Cardiac muscle cell (in vitro differentiated cells and primary cell): ENCODE results near the gene UAP1L1. TPM values are rescaled to one million over a fixed set of nuclear protein-coding genes. Genes with fewer than 3 reads are reported as not detected.

Experiments
- DNase-seq, 2 donors: peaks; one replicate each; pipeline versions ENCODE4 v3.0.0 to v3.0.0-alpha.2; 2010 to 2017; ENCODE audit warnings: low read depth in 1 of 2, low spot score in 1 of 2
- H3K27ac ChIP-seq: fragments of 200-600 bp; sonication (generic); 2 replicates; pipeline ENCODE4 v1.5.1; 2016
- H3K27me3 ChIP-seq: fragments of 200-600 bp; sonication (generic); 2 replicates; pipeline ENCODE4 v1.6.0; 2016; ENCODE audit warnings: control low read depth
- H3K36me3 ChIP-seq: fragments of 200-600 bp; sonication (generic); 2 replicates; pipeline ENCODE4 v1.5.1; 2016; ENCODE audit warnings: control low read depth
- H3K4me1 ChIP-seq: fragments of 200-600 bp; sonication (generic); 2 replicates; pipeline ENCODE4 v1.8.1; 2017; ENCODE audit warnings: low read depth, mild to moderate bottlenecking, mixed run types
- H3K4me3 ChIP-seq: fragments of 200-600 bp; sonication (generic); 2 replicates; pipeline ENCODE4 v1.5.1; 2016; ENCODE audit warnings: mild to moderate bottlenecking
- H3K9me3 ChIP-seq: fragments of 200-600 bp; sonication (generic); 2 replicates; pipeline ENCODE4 v1.5.1; 2017; ENCODE audit warnings: low read depth, mild to moderate bottlenecking, control low read depth
- CTCF ChIP-seq: IDR thresholded peaks from 2 replicates; pipeline ENCODE4 v1.5.1; 2012; ENCODE audit warnings: low read depth, mild to moderate bottlenecking, low read length
- polyA plus RNA-seq: library from polyadenylated mRNA; unstranded; fragments of >200 nt; fragmentation: Nextera tagmentation; extraction: Ambion mirVana; gene quantifications from 2 replicates; pipeline ENCODE4 v1.2.1, GENCODE V29; 2016
- total RNA-seq: library from RNA; depleted of rRNA; stranded (reverse); fragments of >200 nt; gene quantifications from 2 replicates; pipeline ENCODE4 v1.2.3, GENCODE V29; 2016

Gene UAP1L1
- total and polyA plus RNA-seq, 2 experiments from 2014 or later: 9.9 to 13.3 TPM

GRCh38 chr9:137064027-137064879 is 13.1 kb upstream of the UAP1L1 start:
- peaks cover 2% of the 10 kb centered on the region for H3K27me3 ChIP-seq
- H3K36me3 ChIP-seq: no peaks in the 10 kb centered on the region
- H3K4me1 ChIP-seq: no peaks in the 10 kb centered on the region
- H3K27ac ChIP-seq: no peak overlapping the region
- DNase-seq: peak; percentile 58 to 67
- TF ChIP-seq CTCF: peak; percentile 93
- no peaks in the 10 kb centered on the region for H3K9me3 ChIP-seq
- no peak overlapping the region for H3K4me3 ChIP-seq

GRCh38 chr9:137064880-137065164 is 12.5 kb upstream of the UAP1L1 start:
- H3K9me3 ChIP-seq: no peaks in the 10 kb centered on the region
- no peaks in the 10 kb centered on the region for H3K4me1 ChIP-seq
- peaks cover 8% of the 10 kb centered on the region for H3K27me3 ChIP-seq
- H3K27ac ChIP-seq: no peak overlapping the region
- H3K36me3 ChIP-seq: no peaks in the 10 kb centered on the region
- H3K4me3 ChIP-seq: no peak overlapping the region
- DNase-seq: no peak
- no peak for TF ChIP-seq CTCF

DNA sequence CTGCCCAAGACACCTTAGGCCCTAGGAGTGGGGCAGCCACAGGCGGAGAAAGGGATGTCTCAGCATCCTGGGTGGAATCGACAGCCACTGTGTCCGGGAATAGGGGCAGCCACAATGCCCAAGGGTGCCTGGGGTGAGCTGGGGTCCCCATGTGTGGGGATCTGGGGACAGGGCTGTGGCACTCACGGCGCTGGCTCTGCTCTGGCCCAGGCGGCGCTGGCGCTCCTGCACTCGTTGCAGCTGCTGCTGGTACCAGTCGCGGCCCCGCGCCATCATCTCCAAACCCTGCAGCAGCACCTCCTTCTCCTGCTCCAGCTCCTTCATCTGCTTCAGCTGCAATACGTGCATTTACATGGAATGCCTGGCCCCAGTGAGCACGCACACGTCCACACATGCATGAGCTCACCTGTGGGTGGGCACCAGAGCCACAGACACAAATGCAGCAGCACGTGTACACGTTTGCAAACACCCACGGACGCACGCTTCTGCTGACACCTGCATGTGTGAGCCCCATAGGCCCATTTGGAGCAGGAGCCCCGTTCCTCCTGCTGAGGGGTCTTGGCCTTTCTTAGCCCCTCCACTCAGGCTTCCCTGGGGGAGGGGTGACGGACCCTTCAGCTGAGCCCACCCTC is 11.9 kb upstream of the UAP1L1 start:
- DNase-seq: no peak
- TF ChIP-seq CTCF: no peak

DNA sequence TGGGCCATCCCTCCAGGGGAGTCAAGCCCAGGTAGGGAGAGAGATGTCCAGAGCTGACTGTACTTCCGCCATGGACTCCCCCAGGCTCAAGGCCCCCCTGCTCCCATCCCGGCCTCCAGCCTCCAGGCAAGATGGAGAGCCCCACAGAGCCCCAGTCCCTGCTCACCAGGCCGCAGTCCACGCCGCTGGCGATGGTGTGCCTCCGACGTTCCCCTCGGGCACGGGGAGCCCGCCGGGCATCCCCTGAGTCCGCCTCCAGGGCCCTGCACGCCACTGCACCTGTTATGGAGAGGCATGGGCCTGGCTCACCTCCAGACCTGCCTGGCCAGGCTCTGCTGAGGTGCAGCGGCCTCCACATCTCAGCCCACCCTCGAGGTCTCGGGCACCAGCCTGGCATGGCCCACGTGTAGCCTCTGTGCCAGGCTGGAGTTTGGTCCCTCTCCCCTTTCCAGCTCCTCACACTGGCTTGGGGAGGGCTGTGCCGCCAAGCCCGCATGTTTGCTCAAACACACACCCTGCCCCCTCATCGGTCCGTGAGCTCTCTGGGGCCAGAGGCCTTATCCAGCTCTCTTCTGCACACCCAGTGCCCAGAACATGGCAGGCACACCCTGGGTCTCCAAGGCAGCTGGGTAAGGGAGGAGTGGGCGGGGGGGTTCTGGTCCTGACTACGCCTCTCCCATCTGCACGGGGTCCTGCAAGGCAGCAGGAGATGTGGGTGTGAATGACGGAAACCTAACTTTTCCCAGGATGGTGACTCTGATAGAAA is 11.0 kb upstream of the UAP1L1 start:
- no peak overlapping the region for H3K27ac ChIP-seq
- no peaks in the 10 kb centered on the region for H3K4me1 ChIP-seq
- peaks cover 10% of the 10 kb centered on the region for H3K27me3 ChIP-seq
- no peak for DNase-seq
- no peak for TF ChIP-seq CTCF
- H3K9me3 ChIP-seq: no peaks in the 10 kb centered on the region
- H3K36me3 ChIP-seq: no peaks in the 10 kb centered on the region
- H3K4me3 ChIP-seq: no peak overlapping the region

More for the DNA sequence above, 11.9 kb upstream of the UAP1L1 start:
- no peak overlapping the region for H3K4me3 ChIP-seq
- no peaks in the 10 kb centered on the region for H3K9me3 ChIP-seq
- H3K36me3 ChIP-seq: no peaks in the 10 kb centered on the region
- H3K27me3 ChIP-seq: peaks cover 10% of the 10 kb centered on the region
- H3K4me1 ChIP-seq: no peaks in the 10 kb centered on the region
- no peak overlapping the region for H3K27ac ChIP-seq

DNA sequence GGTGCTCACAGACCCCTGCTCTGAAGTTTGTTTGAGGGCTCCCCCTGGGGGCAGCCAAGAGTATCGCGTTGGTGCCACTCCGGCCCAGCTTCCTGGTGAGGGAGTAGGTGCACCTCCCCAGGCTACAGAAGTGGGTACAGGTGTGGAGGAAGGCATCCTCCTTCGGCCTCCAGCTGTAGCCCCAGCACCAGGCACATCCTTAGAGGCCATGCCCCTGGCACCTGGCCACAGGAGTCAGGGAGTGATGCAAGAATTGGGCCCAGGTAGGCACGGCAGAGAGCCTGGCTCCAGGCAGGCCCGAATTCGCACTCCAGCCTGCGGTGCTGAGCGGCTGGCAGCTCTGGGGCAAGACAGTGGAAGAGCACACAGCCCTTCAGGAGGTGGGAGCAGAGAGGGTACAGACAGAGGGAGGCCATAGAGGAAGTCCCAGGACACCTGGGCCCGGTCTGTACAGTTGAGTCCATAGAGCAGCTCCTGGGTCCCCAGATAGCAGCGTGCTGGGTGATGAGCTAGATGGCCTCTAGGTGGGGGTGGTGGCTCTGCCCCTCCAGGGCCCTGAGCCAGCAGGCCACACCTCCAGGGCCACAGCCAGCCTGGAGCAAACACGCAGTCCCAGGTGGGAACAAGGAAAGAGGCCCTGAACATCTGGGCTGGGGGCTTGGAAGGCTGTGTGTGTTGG is 9.3 kb upstream of the UAP1L1 start:
- Histone ChIP-seq H3K27ac (no peak overlapping the region), H3K4me3 (no peak overlapping the region), H3K27me3 (peaks cover 10% of the 10 kb centered on the region), H3K36me3 (no peaks in the 10 kb centered on the region), H3K4me1 (no peaks in the 10 kb centered on the region), H3K9me3 (no peaks in the 10 kb centered on the region)
- DNase-seq: peak; percentile 82 to 83
- peak; percentile 85 for TF ChIP-seq CTCF
